GM12878 (cell line): ENCODE data around the gene PIK3R2. TPM values are rescaled to one million over a fixed set of nuclear protein-coding genes. Genes with fewer than 3 reads are reported as not detected.

Experiments
- BACH1 ChIP-seq: fragments of 450-650 bp; IDR thresholded peaks from 2 replicates; pipeline ENCODE4 v1.6.1; 2017; ENCODE audit warnings: mild to moderate bottlenecking, borderline replicate concordance
- E2F8 ChIP-seq: fragments of 450-650 bp; IDR thresholded peaks from 2 replicates; pipeline ENCODE4 v1.6.1; 2018; ENCODE audit warnings: mild to moderate bottlenecking, low read depth, moderate library complexity; ENCODE audit not compliant: partially characterized antibody
- HDAC2 ChIP-seq: fragments of 200-600 bp; sonication (generic); IDR thresholded peaks from 2 replicates; pipeline ENCODE4 v1.6.1; 2017
- MYC ChIP-seq: IDR thresholded peaks from 2 replicates; pipeline ENCODE4 v1.6.1; 2011; ENCODE audit warnings: mild to moderate bottlenecking, low read length, moderate library complexity, inconsistent platforms; ENCODE audit not compliant: insufficient read depth, insufficient replicate concordance, insufficient read length, severe bottlenecking
- NKRF ChIP-seq: fragments of 450-650 bp; conservative IDR thresholded peaks from 2 replicates; pipeline ENCODE4 v1.6.1; 2017; ENCODE audit warnings: mild to moderate bottlenecking, moderate library complexity
- NR2F1 ChIP-seq: fragments of 450-650 bp; conservative IDR thresholded peaks from 2 replicates; pipeline ENCODE4 v1.6.1; 2017; ENCODE audit warnings: mild to moderate bottlenecking
- RAD21 ChIP-seq: IDR thresholded peaks from 2 replicates; pipeline ENCODE4 v1.6.1; 2011; ENCODE audit warnings: mild to moderate bottlenecking, low read depth, low read length, moderate library complexity; ENCODE audit not compliant: insufficient read depth
- TCF3 ChIP-seq: IDR thresholded peaks from 2 replicates; pipeline ENCODE4 v1.6.1; 2012; ENCODE audit warnings: low read depth, mild to moderate bottlenecking, low read length, borderline replicate concordance; ENCODE audit not compliant: insufficient read depth
- ZZZ3 ChIP-seq: IDR thresholded peaks from 2 replicates; pipeline ENCODE4 v1.6.1; 2011; ENCODE audit warnings: low read depth; ENCODE audit not compliant: control insufficient read depth, insufficient read length
- polyA plus RNA-seq, 11 experiments: library from polyadenylated mRNA; depleted of rRNA in 4 of 11; unstranded in 6 of 11; stranded (reverse) in 5 of 11; fragments of >200 nt; fragmentation: Nextera tagmentation in 4 of 11; fragmentation: Illumina TruSeq in 1 of 11; extraction: Ambion mirVana in 4 of 11; extraction: Trizol in 1 of 11; gene quantifications; 1 replicate in 1 of 11; 2 replicates in 10 of 11; pipeline versions ENCODE4 v1.2.1 to v1.2.3, GENCODE V29; 2011 to 2016; ENCODE audit warnings: inconsistent platforms in 2 of 11, missing spikeins in 2 of 11, low read depth in 1 of 11
- total RNA-seq, 4 experiments: library from RNA; depleted of rRNA in 3 of 4; stranded (reverse); fragments of >200 nt in 3 of 4; fragmentation: Illumina TruSeq in 1 of 4; extraction: Trizol in 1 of 4; gene quantifications; 2 replicates each; pipeline versions ENCODE4 v1.2.1 to v1.2.3, GENCODE V29; 2013 to 2021
- TF ChIP-seq, protein P1 (sequence below): fragments of 450-650 bp; IDR thresholded peaks from 2 replicates; pipeline ENCODE4 v1.6.1; 2017; ENCODE audit warnings: antibody characterized with exemption, mild to moderate bottlenecking, moderate library complexity

The PIK3R2 gene
- total and polyA plus RNA-seq, 10 of the 15 experiments (the other 5 are each of a cell fraction or from before 2014, with no cell fraction given) = 0.26 to 22.6 (median 2.5) TPM

DNA sequence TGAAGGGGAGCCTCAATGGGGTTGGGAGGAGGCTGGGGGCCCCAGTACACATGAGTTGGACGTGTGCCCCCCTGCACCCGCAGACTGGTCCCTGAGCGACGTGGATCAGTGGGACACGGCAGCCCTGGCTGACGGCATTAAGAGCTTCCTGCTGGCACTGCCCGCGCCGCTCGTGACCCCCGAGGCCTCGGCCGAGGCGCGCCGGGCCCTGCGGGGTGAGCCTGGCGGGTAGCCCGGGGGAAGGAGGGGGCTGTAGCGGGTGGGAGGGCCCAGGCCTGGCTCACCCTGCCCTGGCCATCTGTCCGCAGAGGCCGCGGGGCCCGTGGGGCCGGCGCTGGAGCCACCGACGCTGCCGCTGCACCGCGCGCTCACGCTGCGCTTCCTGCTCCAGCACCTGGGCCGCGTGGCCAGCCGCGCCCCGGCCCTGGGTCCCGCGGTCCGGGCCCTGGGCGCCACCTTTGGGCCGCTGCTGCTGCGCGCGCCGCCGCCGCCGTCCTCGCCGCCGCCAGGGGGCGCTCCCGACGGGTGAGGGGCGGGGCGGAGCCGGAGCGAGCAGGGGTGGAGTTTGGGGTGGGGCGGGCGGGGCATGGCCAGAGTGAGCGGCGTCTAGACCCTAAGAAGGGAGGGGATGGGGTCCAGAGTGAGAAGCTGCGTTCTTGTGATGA is 8.1 kb downstream of the PIK3R2 start (continued):
- TF ChIP-seq, protein P1, sequence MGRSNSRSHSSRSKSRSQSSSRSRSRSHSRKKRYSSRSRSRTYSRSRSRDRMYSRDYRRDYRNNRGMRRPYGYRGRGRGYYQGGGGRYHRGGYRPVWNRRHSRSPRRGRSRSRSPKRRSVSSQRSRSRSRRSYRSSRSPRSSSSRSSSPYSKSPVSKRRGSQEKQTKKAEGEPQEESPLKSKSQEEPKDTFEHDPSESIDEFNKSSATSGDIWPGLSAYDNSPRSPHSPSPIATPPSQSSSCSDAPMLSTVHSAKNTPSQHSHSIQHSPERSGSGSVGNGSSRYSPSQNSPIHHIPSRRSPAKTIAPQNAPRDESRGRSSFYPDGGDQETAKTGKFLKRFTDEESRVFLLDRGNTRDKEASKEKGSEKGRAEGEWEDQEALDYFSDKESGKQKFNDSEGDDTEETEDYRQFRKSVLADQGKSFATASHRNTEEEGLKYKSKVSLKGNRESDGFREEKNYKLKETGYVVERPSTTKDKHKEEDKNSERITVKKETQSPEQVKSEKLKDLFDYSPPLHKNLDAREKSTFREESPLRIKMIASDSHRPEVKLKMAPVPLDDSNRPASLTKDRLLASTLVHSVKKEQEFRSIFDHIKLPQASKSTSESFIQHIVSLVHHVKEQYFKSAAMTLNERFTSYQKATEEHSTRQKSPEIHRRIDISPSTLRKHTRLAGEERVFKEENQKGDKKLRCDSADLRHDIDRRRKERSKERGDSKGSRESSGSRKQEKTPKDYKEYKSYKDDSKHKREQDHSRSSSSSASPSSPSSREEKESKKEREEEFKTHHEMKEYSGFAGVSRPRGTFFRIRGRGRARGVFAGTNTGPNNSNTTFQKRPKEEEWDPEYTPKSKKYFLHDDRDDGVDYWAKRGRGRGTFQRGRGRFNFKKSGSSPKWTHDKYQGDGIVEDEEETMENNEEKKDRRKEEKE = 0 out of 2 replicates have a peak, but pooled peaks have one; percentile 10
- TF ChIP-seq MYC (peak; percentile 33), NKRF (0 out of 2 replicates have a peak, but pooled peaks have one; percentile 31), E2F8 (no peak), TCF3 (0 out of 2 replicates have a peak, but pooled peaks have one; percentile 35), ZZZ3 (no peak), NR2F1 (peak; percentile 47), BACH1 (peak; percentile 59), RAD21 (peak; percentile 48), HDAC2 (no peak)
